GM18873 (cell line): ENCODE results near the gene IDI1.

Experiments
- ATAC-seq: cut with Tn5 transposase; IDR thresholded peaks from one replicate; pipeline ENCODE4 v1.9.1; 2021; ENCODE audit warnings: mild to moderate bottlenecking, moderate library complexity, moderate number of reproducible peaks; ENCODE audit not compliant: unreplicated experiment, low FRiP score

IDI1 gene

DNA sequence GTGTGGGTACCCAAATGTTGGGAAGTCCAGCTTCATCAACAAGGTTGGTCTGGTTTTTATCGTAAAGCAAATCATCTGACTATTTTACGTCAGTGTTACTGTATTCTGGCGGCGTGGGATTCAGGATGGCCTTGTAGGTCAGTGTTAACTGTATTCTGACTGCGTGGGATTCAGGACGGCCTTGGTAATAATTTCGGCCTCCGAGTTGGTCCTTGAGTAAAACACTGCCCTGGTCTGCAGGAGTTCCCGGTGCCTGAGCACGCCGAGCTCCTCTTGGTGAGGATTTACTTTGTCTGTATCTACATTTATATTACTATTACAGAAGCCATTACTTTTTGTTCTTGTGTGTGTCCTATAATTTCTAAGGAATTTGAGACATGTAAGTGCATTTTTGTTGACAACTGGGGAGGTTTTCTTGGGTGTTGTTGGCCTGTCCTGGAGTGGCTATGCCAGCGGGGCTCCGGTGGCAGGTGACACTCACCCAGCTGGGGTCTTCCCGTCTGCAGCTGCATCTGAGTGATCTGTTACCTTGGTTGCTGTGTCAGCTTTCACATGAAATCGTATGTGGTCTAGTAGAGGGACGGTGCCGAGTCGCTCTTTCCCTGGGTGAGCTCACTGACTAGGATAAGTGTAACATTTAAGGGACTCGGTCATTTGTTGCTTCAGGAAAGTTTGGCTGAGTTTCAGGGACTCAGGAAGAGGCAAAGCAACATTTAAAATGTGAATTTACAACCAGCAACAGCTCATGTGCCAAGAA, 51.5 kb downstream of the IDI1 start:
- no peak for ATAC-seq

DNA sequence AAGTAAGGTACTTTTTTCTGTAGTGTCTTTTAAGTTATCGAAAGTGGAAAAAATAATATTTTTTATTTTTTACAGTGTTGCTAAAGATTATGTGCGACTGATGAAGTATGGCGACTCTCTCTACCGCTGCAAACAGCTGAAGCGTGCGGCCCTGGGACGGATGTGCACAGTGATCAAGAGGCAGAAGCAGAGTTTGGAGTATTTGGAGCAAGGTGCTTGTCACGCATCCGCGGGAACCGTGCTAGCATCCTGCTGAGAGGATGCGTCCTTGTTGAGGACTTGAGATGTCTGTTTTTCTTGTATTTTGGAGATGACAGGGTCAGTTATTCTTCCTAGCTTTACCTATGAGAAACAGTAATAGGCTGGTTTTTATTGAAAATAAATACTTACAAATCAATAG, 52.9 kb downstream of the IDI1 start:
- no peak for ATAC-seq

DNA sequence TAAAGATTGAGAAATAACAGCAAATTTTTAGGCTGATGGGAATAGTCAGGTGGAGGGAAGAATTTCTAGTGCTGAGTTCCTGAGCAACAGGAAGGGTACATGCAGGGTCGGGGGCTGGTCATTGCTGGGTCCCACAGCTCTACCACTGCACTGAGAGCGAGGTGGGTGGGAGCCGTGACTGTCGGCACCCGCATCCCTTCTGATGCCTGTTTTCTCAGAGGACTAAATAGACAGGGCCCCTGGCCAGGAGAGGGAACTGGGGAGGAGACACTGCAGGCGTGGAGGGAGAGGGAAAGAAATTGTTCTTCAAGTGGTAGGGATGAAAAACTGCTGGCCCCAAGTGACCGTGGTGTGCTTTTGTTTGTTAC, 53.4 kb downstream of the IDI1 start:
- ATAC-seq, result no peak

DNA sequence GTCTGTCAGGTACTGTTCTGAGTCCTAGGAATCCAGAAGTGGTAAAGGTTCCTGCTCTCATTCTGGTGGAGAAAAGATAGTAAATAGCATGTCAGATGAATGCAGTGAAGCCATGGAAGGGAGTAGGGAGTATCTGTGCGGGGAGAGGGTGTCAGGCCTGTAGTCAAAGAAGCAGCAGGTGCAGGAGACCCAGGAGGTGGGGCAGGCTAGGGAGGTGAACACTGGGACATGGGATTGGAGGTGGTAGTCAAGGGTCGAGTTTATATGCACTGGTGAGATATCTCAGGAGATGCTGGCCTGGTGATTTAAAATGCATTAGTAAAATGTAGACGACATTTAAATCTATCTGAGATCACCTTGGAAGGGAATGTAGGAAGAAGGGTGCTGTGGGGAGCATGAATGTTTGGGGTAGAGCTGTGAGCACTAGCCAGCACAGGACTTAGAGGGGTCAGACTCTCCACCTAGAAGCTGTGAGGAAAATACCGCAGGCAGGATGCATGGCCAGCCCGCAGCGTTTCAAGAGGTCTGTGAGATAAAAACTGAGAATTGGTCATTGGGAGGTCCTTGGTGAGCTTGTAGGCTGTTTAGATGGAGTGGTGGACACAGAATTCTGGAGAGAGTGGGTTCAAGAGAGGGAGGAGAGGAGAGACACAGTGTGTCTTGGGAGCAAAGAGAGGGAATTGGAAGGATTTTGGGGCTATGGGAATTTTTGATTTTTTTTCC, 53.9 kb downstream of the IDI1 start:
- no peak for ATAC-seq

DNA sequence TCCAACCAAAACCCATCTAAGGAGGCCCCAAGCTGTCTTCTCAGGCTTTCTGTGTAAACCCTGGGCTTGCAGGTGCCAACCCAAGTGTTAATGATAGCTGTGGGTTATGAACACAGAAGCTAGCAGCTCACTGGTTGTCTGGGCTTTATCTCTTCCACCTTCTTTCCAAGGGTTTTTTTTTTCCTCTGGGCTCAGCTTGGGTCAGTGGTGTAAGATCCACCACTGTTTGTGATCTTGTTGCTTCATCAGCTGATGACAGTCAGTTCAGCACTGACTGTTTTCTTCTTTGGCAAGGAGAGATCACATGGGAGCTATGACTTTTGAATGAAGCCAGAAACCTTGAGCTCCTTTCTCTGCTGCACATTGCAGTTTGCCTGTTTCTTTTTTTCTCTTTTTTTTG, 56.0 kb downstream of the IDI1 start:
- ATAC-seq, result no peak

DNA sequence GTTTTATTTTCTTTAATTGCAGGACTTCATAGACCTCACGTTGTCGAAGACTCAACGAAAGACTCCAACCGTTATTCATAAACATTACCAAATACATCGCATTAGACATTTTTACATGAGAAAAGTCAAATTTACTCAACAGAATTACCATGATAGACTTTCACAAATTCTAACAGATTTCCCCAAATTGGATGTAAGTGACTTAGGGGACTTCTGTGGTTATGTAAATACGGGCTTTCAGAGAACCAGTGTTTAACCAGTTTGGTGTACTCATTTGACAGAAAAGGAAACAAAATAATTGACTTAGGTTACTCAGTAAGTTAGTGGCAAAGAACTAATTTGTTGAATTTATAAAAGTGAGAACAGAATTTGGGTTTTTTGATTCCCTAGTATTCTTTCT, 56.5 kb downstream of the IDI1 start:
- no peak for ATAC-seq

DNA sequence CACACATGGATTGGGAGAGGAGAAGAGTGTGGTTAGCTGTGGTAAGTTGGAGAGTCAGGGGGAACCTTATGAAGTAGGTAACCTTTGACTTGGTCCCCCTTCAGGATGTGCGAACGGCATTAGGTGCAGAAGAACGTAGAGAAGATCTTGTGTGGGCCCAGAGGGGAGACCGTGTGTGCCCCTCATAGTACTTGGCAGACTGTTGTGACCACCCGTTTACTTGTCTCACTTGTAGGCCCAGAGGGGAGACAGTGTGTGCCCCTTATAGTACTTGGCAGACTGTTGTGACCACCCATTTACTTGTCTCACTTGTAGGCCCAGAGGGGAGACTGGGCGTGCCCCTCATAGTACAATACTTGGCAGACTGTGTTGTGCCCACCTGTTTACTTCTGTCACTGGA, 58.1 kb downstream of the IDI1 start:
- no peak for ATAC-seq
